Fibroblast of the aortic adventitia (primary cell): Measurements from ENCODE around the gene CLNK. TPM values are rescaled to one million over a fixed set of nuclear protein-coding genes. Genes with fewer than 3 reads are reported as not detected.
"Not testable (repeated sequence)": the region's sequence is repeated elsewhere in the genome, so short reads cannot be mapped to it uniquely, and the experiment has no call there.

Experiments used
- DNase-seq: peaks from one replicate; pipeline ENCODE4 v3.0.0-alpha.2; 2010; ENCODE audit warnings: low read depth
- H3K4me3 ChIP-seq: 2 replicates; pipeline ENCODE4 v1.5.1; 2011; ENCODE audit warnings: low read depth, mild to moderate bottlenecking, control low read depth, low read length, moderate library complexity
- total RNA-seq: library from RNA; depleted of rRNA; stranded (reverse); fragments of >200 nt; gene quantifications from 2 replicates; pipeline ENCODE4 v1.2.3, GENCODE V29; 2012; ENCODE audit warnings: low replicate concordance
- TF ChIP-seq, protein P1 (sequence below): IDR thresholded peaks from 2 replicates; pipeline ENCODE4 v1.5.1; 2011; ENCODE audit warnings: mild to moderate bottlenecking, low read length, control low read depth, inconsistent platforms; ENCODE audit not compliant: insufficient read depth

CLNK gene
- total RNA-seq, 1 donor: not detected

DNA sequence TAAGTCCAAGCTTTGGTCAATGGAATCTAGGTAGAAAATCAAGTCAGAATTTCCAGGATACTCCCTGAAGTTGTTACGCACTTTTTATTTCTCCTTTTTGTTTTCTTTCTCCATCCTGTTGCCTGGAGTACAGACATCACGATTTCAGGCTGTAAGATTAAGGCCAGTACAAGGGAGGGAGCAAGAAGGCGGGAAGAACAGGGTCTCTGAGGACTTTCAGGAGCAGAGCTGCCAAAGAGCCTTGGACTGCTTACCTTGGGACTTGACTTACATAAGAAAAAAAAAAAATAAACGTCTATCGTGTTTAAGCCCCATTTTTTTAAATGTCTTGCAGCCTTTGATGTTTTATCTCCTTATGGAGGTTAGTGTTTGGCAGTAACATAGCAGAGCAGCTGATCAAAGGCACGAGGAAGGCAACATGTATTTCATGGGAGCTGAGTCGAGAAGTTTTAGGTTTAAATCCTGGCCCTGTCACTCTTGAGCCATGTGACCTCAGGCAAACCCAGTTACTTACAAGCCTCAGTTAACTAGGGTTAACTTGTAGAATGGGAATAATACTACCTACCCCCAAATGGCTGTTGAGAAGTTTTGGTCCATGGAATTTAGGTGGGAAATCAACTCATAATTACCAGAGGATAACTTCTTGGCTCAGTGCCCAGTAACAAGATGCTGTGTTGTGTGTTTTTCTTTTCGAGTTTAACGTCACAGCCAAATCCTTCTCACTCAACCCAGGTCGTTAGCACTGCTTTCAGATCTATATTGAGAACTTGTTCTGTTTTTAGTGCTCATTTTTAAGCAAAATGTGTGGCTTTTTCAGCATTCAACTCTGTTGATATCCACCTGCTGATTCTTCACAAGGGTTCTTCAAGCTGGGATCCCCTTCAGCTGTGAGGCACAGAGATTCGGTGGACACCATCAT lies 106.8 kb downstream of the CLNK start:
- no peak overlapping the region for H3K4me3 ChIP-seq
- DNase-seq: peak; percentile 34
- TF ChIP-seq, protein P1, sequence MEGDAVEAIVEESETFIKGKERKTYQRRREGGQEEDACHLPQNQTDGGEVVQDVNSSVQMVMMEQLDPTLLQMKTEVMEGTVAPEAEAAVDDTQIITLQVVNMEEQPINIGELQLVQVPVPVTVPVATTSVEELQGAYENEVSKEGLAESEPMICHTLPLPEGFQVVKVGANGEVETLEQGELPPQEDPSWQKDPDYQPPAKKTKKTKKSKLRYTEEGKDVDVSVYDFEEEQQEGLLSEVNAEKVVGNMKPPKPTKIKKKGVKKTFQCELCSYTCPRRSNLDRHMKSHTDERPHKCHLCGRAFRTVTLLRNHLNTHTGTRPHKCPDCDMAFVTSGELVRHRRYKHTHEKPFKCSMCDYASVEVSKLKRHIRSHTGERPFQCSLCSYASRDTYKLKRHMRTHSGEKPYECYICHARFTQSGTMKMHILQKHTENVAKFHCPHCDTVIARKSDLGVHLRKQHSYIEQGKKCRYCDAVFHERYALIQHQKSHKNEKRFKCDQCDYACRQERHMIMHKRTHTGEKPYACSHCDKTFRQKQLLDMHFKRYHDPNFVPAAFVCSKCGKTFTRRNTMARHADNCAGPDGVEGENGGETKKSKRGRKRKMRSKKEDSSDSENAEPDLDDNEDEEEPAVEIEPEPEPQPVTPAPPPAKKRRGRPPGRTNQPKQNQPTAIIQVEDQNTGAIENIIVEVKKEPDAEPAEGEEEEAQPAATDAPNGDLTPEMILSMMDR: no peak

- H3K4me3 ChIP-seq: no peak overlapping the region
- no peak for DNase-seq
- TF ChIP-seq, protein P1: no peak
Observed at GRCh38 chr4:10577018-10577417, 107.5 kb downstream of the CLNK start.

GRCh38 chr4:10576236-10576635 lies 108.3 kb downstream of the CLNK start:
- no peak for DNase-seq
- no peak overlapping the region for H3K4me3 ChIP-seq
- TF ChIP-seq, protein P1: no peak

DNA sequence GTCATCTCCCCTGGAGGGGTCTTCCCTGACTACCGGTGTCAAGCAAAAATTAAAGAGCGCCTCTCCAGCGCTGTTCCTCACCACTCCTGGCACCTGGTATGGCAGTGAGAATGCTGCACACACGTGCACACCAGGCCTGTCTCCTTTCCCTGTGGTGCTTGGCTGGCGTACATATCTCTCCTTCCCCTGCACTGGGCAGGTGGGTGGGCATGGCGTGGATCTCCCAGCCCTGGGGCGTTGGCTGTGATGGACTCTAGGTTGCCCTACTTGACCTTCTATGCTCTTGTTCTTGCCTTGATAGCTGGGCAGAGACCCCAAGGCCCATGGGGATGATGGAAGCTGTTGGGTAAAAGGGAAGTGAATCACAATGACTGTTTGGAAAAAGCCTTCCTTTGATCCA lies 109.2 kb downstream of the CLNK start:
- TF ChIP-seq, protein P1: no peak

DNA sequence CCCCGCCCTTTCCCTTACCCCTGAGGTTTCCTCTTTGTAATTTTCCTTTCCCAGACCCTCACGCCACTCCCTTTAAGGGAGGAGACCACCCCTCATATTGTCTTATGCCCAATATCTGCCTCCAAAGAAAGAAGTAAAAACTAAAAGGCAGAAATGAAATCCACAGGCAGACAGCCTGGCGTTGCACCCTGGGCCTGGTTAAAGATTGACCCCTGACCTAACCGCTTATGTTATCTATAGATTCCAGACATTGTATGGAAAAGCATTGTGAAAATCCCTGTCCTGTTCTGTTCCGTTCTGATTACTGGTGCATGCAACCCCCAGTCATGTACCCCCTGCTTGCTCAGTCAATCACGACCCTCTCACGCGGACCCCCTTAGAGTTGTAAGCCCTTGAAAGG lies 110.0 kb downstream of the CLNK start:
- H3K4me3 ChIP-seq, DNase-seq: not testable (repeated sequence)

More for the DNA sequence above, 109.2 kb downstream of the CLNK start:
- DNase-seq: no peak
- no peak overlapping the region for H3K4me3 ChIP-seq

- DNase-seq: no peak
- TF ChIP-seq, protein P1: no peak
- no peak overlapping the region for H3K4me3 ChIP-seq
Observed at GRCh38 chr4:10571909-10572308, 112.7 kb downstream of the CLNK start.

GRCh38 chr4:10569491-10569890 lies 115.1 kb downstream of the CLNK start:
- DNase-seq: no peak
- H3K4me3 ChIP-seq: no peak overlapping the region
- TF ChIP-seq, protein P1: no peak
